Measurements from ENCODE around the gene NUP93.

GRCh38 chr16:56737539-56737938 lies 7.6 kb downstream of the NUP93 start:
- TF ChIP-seq CTCF (IDR thresholded peaks at IDR 0.05 in 2 of 3, conservative IDR thresholded peaks at IDR 0.05 in 1 of 3; ENCODE audit: borderline replicate concordance in 1 of 3, insufficient read depth in 1 of 3, low read depth in 2 of 3, low read length in 2 of 3) = peak in 1 of 3 experiments; percentile 16; a peak in 1 of 6 replicates
- TF ChIP-seq POLR2AphosphoS5 (IDR thresholded peaks at IDR 0.05; ENCODE audit: low read depth, low read length) = no peak
- TF ChIP-seq POLR2A (IDR thresholded peaks at IDR 0.05; ENCODE audit: borderline replicate concordance, extremely low read depth, insufficient read depth, insufficient read length) = no peak
- no peak for TF ChIP-seq EZH2phosphoT487 (IDR thresholded peaks at IDR 0.05; ENCODE audit: borderline replicate concordance)
- no peak for TF ChIP-seq JUND (IDR thresholded peaks at IDR 0.05)
- no peak for TF ChIP-seq CEBPB (IDR thresholded peaks at IDR 0.05; ENCODE audit: low read depth)
- no peak for TF ChIP-seq SRF (IDR thresholded peaks at IDR 0.05; ENCODE audit: low read depth)

All from HCT116 (cell line).